A204.1 (cell line): ENCODE results near the gene DGKI.

ENCODE experiments used
- FAIRE-seq: peaks from 2 replicates; lab custom pipeline; 2012; peaks lifted over from hg19 to GRCh38; lab: Jason Lieb, UNC

Gene DGKI

DNA sequence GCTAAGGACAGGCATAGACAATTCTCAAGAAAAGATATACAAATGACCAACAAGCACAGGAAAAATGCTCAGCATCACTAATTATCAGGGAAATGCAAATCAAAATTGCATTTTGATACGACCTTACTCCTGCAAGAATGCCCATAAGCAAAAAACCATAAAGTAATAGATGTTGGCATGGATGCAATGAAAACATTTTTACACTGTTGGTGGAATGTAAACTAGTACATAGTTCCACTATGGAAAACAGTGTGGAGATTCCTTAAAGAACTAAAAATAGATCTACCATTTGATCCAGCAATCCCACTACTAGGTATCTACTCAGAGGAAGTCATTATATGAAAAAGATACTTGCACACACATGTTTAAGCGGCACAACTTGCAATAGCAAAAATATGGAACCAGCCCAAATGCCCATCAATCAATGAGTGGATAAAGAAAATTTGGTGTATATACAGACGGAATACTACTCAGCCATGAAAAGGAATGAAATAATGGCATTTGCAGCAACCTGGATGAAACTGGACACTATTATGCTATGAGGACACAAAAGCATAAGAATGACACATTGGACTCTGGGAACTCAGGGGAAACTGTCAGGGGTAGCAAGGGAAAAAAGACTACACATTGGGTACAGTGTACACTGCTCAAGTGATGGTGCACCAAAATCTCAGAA, 59.3 kb downstream of the DGKI start:
- no peak for FAIRE-seq

DNA sequence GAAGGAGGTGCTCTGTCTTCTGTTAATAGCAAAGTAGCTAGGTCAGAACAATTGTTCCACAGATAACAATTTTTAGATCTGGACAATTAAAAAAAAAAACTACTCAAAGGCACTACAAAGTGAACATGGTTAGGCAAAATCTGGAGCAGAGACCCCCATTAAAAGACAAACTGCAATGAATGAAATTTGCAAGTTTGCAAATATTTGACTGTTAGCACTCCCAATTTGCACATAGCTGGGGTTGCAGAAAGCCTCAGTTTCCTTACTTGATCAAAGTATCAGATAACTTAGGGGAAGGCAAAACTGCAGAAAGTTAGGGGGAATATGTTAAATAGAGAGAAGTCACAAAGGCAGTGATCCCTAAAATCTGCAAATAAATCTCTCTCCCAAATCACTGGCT, 68.3 kb downstream of the DGKI start:
- FAIRE-seq, result no peak

DNA sequence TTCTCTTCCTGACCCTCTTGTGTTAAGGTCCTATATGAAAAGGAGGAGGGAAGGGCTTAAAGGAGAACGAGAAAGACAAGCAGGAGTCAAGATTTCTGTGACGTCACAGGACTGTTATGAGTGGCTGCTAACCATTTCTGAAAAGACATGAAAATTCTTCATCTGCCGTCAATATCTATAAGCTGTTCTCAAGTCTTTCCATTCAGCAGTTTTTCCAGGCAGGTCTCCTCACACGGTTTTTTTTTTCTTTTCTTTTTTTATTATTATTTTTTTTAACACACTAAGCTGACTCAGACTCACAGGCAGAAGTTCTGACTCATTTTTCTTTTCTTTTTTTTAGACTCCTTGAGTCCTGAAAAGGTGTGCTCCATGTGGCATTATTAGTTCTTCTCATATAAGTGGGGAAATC, 72.0 kb downstream of the DGKI start:
- FAIRE-seq, result no peak

DNA sequence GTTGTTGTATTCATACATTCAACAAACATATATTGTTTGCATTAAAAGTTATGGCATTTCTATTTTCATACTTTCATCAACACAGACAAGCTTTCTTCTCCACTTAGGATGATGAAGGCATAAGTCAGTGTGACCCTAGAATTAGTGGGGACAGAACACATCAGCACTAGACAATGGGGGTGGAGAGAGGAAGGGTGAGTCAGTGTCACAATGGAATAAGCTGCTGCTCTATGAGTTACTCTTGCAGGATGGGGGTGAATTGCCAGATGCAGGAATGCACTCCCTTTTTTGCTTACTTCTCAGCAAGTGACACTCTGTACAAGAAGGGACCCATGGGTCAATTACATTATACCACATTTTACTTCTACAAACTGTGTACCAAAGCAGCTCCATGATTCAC, 74.0 kb downstream of the DGKI start:
- FAIRE-seq, result no peak

DNA sequence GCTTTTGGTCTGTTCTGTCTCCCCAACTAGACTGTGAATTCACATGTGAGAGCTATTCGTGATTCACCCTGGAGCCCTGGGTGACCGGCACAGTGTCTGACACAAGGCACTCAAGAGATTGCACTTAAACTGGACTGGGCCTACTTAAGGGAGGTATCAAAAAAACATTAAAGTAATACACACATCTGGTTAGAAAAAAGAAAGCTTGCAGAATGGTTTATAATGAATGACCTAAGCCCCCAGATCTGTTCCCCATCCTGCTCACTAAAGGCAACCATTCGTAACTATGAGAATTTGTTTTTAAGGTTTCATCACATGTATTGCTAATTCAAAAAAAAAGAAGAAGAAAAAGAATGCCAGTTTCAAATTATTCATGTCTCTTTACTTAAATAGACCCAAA, 74.5 kb downstream of the DGKI start:
- no peak for FAIRE-seq

DNA sequence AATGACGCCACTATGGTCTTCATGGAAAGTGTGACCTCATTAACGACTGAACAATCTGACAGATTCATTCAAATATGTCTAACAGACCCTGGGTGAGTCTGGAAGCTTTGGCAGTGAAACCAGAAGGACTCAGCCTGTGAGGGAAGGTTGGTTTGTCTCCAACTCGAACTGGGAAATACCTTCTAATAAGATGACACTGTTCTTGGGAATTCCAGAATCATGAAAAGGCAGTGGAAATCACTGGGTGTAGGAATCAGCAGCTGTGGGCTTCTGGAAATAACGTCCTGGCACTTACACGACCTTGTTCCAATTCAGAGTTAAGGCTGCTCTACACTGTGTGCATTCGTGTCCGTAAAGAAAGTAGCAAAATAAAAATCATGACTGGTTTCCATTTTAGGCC, 75.1 kb downstream of the DGKI start:
- FAIRE-seq, result no peak

DNA sequence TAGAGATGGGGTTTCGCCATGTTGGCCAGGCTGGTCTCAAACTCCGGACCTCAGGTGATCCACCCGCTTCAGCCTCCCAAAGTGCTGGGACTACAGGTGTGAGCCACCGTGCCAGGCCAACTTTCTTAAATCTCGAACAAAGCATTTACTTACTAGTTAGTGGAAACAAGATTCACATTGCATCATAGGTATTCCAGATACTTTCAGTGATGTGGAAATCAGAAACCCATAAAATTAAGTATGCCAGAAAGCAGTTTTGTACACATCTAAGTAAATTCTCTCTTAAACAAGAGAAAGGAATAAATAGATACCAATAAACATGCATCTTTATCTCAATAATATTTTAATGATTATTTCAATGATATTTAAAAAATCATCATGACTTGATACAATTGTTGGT, 75.5 kb downstream of the DGKI start:
- no peak for FAIRE-seq

DNA sequence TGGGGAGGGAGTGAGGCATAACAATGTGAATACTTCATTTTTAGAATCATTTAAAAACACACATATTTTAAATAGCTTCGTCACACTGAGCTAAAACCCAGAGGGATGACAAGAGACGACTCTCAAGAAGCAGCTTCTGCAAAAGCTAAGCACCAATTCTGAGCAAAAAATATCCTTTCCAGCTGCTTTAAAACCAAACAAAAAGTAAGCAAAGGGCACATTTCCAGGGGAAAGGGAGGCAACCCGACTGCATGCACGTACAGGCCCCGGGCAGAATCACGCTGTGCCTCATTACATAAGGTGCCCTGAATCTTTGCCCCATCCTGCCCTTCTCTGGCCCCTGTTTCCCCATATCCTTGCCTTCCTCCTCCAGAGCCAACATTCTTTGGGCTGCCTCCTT, 78.4 kb downstream of the DGKI start:
- FAIRE-seq, result no peak

DNA sequence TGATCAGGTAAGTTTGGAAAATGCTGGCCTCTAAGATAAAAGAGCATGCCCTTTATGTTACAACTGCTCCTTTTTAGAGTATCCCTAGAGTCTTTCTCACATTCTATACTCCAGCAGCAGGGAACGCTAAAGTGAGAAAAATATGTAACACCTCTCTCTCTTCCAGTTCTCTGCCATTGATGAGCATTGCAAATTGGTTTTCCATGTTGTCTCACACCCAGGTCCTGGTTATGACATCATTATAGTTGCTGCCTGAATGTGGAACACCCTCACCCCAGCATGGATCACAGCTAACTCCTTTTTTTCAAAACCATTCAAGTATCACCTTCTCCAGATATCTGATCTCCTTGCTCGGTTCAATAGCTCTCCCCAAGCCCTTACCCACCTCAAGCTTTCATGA, 84.4 kb downstream of the DGKI start:
- no peak for FAIRE-seq

DNA sequence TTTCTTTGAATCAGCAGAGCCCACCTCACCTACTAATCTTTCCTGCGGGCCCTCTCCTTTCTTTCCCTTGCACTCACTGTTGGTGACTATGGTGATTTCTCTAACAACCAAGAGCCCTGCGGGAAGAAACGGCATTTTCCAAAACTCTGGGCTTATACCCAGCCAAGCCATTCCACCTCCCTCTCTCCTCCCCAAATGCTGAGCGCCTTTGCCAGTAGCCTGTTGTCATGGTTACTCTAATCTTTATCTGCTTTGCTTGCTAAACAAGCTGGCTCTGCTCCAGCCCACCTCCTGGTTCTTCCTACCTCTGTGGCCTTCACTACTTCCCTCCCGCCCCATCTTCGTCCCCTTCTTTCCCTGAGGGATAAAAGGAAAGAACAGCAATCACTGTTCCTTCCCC, 86.7 kb downstream of the DGKI start:
- FAIRE-seq, result no peak

DNA sequence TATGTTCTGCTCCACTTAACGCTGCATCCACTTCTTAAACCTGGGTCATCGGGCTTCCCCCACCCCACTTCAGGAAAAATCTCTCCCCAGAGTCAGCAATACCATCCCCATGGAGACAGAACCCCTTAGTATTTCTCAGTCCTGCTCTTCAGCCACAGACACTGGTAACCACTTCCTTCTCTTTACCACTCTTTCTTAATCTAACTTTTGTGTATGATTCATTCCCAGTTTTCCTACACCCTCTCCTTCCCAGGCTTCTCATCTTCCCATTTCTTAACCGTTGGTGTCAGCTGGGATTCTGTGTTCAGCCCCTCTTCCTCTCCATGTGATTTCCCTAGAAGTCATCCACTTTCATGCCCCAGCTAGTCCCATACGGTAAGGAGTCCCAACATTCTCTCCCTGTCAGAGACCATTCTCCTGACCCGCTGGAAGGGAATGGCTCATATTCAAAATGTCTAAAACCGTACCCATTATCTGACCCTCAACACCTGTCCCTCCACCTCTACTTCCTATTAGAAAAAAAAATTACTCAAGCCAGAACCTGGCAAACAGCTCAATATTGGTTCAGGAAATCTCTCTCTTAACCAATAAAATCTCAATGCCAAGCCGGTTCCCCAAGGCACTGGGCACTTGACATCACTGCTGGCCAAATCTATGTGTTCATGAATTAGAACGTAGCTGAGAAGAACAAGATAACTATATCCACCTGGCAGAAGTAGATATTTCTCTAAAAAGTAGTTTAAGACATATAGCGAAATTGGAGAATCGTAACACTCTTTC, 89.4 kb downstream of the DGKI start:
- FAIRE-seq, result no peak

DNA sequence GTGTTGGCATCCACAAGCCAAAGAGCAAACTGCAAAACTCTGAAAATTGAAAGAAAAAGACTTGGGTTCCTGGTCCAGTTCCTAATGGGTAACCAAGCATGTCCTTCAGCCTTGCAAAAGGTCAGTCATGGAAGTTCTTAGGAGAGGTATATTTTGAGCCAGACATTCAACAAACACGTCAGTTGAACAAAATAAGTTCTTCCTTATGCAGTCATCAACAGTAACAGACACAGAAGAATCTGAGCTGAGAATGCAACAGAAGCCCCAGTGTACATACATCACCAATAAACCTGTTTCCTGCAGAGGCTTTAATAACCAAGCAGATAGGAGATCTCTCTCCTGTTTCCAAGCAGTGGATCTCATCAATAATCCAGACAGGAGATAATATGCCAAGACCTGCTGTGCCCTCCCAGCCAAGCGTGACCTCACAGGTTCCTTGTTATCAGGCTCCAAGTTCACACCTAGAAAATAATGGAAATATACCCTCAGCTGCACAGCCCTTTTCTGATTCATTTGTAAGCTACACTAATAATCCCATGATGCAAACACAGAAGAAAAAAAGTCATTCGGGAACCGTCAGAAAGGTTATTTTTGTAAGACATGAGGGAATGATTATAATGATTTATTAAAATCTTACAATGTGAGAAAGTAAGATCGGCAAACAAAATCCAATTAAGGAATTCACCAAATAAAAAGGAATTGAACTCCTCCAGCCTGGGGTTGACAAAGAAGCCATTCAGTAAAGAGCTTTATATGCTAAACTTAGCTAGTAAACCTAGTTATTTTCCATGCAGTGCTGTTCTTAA, 90.7 kb downstream of the DGKI start:
- no peak for FAIRE-seq

DNA sequence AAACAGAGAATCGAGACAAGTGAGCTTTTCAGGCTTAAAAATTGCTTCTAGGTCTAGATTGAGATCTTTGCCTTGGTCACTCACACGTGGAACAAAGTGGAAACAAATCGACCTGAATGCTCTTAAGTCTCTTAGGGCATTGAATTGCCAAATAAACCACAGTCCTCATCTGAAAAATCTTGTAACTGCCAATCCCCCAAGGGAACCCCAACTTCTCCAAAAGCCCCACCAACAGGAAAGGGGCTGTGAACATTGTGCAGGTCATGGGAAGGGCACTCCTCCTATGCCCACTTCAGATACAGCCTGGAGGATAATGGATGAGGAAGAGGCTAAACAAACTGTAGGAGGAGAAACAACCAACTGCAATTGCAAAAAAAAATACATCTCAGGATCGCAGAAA, 91.3 kb downstream of the DGKI start:
- no peak for FAIRE-seq

DNA sequence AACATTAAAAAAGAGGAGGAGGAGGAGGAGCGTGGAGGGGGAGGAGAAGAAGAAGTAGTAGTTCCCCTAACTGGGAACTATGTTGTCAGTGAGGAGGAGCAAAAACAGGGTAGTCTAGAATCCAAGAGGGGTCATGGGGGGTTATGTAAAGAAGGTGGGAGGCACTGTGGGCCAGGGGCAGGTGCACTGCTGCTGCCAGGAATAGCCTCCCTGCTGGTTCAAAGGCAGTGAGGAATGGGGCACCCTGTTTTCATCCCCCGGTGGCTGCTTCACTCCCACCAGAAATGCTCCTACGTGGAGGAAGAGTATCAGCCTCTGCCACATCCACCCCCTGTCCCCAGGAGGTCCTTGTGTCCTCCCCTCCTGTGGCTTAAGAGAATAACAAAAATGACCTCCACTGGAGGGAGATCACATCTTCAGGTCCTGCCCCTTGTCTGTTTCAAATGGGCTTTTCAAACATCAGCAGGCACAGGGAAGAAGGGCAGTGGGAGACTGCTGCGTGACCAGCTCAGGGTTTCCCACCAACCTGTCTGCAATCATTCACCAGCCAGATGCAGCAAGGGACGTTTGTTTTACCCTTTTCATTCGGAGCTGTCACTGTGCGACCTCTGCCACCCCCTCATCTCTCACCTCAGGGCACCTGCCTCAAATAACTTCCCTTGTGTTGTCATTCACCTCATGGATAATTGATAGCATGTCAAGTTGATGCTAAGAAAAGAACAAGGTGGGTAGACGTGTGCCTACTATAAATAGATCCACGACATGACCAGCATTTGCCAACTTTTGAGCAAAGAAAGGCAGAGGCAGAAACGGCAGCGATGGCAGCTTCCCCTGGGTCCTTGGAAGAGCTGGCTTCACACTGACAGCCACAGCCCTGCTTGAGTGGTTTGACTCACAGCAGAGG, 92.6 kb downstream of the DGKI start:
- FAIRE-seq, result no peak

DNA sequence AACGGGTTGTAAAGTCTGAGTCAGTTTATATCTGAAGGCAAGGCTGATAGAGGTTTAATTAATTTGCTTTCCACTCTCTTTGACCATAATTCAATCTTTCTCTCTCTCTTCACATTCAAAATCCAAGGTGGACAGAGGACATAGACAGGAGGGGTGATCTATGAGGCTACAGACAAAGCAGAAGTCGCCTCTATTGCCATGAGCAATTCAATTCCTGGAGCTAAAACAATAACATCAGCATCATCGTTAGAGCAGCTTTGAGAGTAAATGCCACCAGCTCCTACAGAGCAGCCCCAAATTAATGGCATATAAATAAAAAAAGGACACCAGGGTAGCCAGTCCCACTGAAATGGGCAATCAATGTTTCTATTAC, 93.2 kb downstream of the DGKI start:
- FAIRE-seq, result no peak

DNA sequence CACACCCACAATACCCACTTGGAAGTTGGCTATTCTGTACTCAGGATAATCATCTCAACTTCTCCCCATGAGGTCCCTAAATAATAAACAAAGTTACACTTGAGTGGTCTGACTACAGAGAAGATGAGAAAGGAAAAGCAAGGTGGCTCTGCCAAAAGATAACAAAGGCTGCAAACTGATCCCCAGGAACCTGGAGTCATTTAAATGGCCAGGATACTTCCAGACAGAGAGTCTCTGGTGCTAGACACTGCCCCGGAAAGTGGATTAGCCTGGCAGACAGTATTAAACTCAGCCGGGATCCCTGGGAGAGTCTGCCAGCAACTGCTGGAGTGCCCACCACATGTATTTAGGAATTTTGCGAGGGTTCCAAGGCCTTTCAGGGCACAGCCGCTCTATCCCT, 93.7 kb downstream of the DGKI start:
- no peak for FAIRE-seq

DNA sequence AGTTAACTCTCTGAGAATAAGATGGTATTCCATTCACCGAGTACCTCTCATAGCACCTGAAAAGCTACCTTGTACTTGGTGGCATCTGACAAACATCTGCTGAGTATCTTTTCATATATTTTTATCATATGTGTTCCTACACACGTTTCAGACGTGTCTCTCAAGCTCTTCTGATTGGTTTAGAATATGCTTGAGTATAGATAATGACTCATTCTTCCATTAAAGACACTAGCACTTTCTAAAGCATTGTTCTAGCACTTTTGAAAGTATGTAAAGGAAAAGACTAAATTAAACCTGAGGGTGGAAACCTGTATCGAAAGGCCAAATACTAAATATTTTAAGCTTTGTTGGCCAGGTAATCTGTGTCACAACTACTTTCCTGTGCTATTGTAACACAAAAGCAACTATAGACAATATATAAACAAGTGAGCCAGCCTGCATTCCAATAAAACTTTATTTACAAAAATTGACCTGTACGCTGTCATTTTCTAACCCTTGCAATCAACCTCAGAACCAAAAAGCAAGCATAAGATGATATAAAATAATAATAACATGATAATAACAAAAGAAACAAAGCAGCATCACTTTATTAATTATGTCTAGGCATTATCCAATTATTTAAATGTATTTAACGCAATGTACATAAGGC, 95.3 kb downstream of the DGKI start:
- no peak for FAIRE-seq

DNA sequence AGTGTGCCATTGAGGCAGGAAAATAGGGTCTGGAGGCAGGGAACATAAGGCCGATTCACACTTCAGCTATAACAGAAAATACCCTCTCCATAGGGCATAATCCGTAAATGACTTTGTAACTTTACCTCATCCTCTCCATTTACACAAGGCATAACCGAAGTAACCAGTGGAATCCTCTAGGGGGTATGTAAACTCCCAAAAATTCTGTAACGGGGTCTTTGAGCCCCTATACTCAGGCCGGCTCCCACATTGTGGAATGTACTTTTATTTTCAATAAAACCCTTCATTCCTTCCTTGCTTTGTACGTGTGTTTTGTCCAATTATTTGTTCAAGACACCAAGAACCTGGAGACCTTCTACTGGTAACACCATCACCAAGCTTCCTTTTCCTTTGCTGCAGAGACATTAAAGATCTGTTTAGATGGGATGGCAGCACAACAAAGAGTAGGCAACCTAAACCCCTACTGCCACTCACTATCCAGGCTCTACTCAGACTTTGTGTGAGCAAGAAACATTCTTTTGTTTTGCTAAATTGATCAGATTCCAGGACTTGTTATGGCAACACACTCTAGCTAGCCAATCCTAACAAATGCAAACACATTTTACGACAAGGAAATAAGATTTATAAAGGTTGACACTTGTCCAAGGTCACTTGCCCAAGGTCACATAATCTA, 99.3 kb downstream of the DGKI start:
- FAIRE-seq, result no peak

DNA sequence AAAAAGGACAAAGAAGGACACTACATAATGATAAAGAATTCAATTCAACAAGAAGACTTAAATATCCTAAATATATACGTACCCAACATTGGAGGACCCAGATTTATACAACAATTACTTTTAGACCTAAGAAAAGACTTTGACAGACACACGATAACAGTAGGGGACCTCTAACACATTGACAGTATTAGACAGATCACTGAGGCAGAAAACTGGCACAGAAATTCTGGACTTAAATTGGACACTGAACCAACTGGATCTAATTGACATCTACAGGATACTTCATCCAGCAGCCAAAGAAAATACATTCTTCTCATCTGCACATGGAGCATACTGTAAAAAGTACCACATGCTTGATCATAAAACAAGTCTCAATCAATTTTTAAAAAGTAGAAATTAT, 103.8 kb downstream of the DGKI start:
- FAIRE-seq, result no peak

DNA sequence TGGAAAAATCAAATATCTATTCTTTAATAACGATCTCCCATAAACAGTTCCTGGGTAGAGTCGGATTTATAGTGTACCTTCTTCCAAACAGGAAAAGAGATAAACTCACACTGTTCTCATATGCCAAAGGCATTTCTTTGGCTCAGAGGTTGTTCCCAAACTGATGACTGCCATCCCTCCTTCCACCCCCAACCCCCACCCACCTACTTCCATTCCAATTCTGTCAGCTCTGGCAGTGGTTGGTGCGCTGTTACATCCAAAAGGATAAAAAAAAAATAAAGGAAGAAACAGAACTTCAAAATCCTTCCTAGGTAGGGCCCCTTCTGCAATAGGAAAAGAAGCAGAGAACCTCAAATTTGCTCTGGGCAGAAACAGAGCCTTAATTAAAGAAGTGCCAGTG, 104.7 kb downstream of the DGKI start:
- no peak for FAIRE-seq

DNA sequence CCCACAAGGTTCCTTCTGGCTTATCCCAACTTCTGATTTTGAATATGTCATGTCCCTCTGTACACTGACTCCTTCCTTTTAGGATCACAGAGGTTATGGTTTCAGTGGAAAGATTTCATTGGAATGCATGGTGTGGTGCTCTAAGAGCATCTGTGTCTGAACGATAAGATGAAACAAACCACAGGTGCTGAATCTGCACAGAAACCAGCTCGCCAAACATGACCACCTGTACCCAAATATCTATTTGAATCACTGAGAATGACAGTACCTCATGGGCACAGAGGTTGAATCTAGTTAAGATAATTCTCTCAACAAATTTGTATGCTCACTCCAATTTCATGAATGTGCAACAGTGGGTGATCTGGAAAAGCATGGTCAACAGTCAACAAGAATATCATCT, 105.3 kb downstream of the DGKI start:
- FAIRE-seq, result no peak
